ENCODE measurements around the gene SESTD1.
"Not testable (repeated sequence)": the region's sequence is repeated elsewhere in the genome, so short reads cannot be mapped to it uniquely, and the experiment has no call there.

The SESTD1 gene

GRCh38 chr2:179068991-179069643 lies 195.5 kb downstream of the SESTD1 start:
- TF ChIP-seq CTCF (IDR thresholded peaks at IDR 0.05; ENCODE audit: low read depth, low read length): no peak
- H3K9me3 ChIP-seq: no peaks in the 10 kb centered on the region
- H3K4me1 ChIP-seq: no peaks in the 10 kb centered on the region
- DNase-seq: no peak
- H3K36me3 ChIP-seq: no peaks in the 10 kb centered on the region
- H3K4me3 ChIP-seq (ENCODE audit: low read depth, low read length): no peak overlapping the region
- H3K27me3 ChIP-seq: no peaks in the 10 kb centered on the region

- DNase-seq: no peak
- Histone ChIP-seq H3K36me3 (no peaks in the 10 kb centered on the region), H3K4me1 (no peaks in the 10 kb centered on the region), H3K4me3 (ENCODE audit: low read depth, low read length) (no peak overlapping the region), H3K9me3 (no peaks in the 10 kb centered on the region), H3K27me3 (no peaks in the 10 kb centered on the region)
- no peak for TF ChIP-seq CTCF (IDR thresholded peaks at IDR 0.05; ENCODE audit: low read depth, low read length)
Observed at GRCh38 chr2:179059026-179059700, 205.5 kb downstream of the SESTD1 start.

- Histone ChIP-seq H3K9me3 (no peaks in the 10 kb centered on the region), H3K27me3 (no peaks in the 10 kb centered on the region), H3K36me3 (no peaks in the 10 kb centered on the region), H3K4me1 (no peaks in the 10 kb centered on the region), H3K4me3 (ENCODE audit: low read depth, low read length) (no peak overlapping the region)
- DNase-seq: no peak
- no peak for TF ChIP-seq CTCF (IDR thresholded peaks at IDR 0.05; ENCODE audit: low read depth, low read length)
Observed at GRCh38 chr2:179057737-179058136, 206.9 kb downstream of the SESTD1 start.

GRCh38 chr2:179053568-179053967 lies 211.1 kb downstream of the SESTD1 start:
- H3K36me3 ChIP-seq; H3K9me3 ChIP-seq; DNase-seq; H3K27me3 ChIP-seq; H3K4me3 ChIP-seq (ENCODE audit: low read depth, low read length); H3K4me1 ChIP-seq: not testable (repeated sequence)
